Liver (tissue), 9 donors: ENCODE data around the gene SERP2. TPM values are rescaled to one million over a fixed set of nuclear protein-coding genes. Genes with fewer than 3 reads are reported as not detected.

ENCODE experiments used
- DNase-seq: peaks from one replicate; pipeline ENCODE4 v3.0.0-alpha.2; 2017; ENCODE audit warnings: low spot score
- H3K27ac ChIP-seq, 2 donors: one replicate each; pipeline ENCODE4 v1.7.0; 2013; ENCODE audit warnings: inconsistent platforms in 2 of 2, low read length in 2 of 2, control low read depth in 1 of 2, low read depth in 1 of 2, mild to moderate bottlenecking in 1 of 2
- H3K27me3 ChIP-seq, 4 donors: one replicate each; pipeline versions ENCODE4 v1.6.1 to v1.7.0; 2013; ENCODE audit warnings: low read length in 3 of 4, inconsistent platforms in 1 of 4, mild to moderate bottlenecking in 1 of 4, moderate library complexity in 1 of 4; ENCODE audit not compliant: control insufficient read depth in 4 of 4, insufficient read depth in 4 of 4
- H3K36me3 ChIP-seq, 4 donors: one replicate each; pipeline versions ENCODE4 v1.6.1 to v1.7.0; 2013; ENCODE audit warnings: low read length in 3 of 4, mild to moderate bottlenecking in 3 of 4, low read depth in 1 of 4, moderate library complexity in 1 of 4; ENCODE audit not compliant: control insufficient read depth in 4 of 4, insufficient read depth in 3 of 4
- H3K4me1 ChIP-seq, 4 donors: one replicate each; pipeline versions ENCODE4 v1.6.1 to v1.7.0; 2013; ENCODE audit warnings: low read length in 3 of 4, mild to moderate bottlenecking in 3 of 4, moderate library complexity in 1 of 4; ENCODE audit not compliant: control insufficient read depth in 4 of 4, insufficient read depth in 4 of 4
- H3K4me3 ChIP-seq, 3 donors: one replicate each; pipeline versions ENCODE4 v1.6.1 to v1.7.0; 2013; ENCODE audit warnings: low read length in 3 of 3, control low read depth in 1 of 3, low read depth in 1 of 3, mild to moderate bottlenecking in 1 of 3
- H3K9ac ChIP-seq, 2 donors: one replicate each; pipeline ENCODE4 v1.7.0; 2013; ENCODE audit warnings: low read length in 2 of 2, mild to moderate bottlenecking in 2 of 2, moderate library complexity in 2 of 2, control low read depth in 1 of 2, low read depth in 1 of 2
- H3K9me3 ChIP-seq, 4 donors: one replicate each; pipeline versions ENCODE4 v1.6.1 to v1.7.0; 2013; ENCODE audit warnings: low read length in 3 of 4; ENCODE audit not compliant: control insufficient read depth in 4 of 4
- FOXA1 ChIP-seq: IDR thresholded peaks from 2 replicates; pipeline ENCODE4 v1.6.1; 2016; ENCODE audit warnings: antibody characterized with exemption
- HNF4A ChIP-seq, 2 donors: conservative IDR thresholded peaks; 2 replicates each; pipeline ENCODE4 v1.6.1; 2016; ENCODE audit warnings: antibody characterized with exemption in 2 of 2, mild to moderate bottlenecking in 2 of 2
- HNF4G ChIP-seq: IDR thresholded peaks from 2 replicates; pipeline ENCODE4 v1.6.1; 2016; ENCODE audit warnings: antibody characterized with exemption
- JUND ChIP-seq, 2 donors: IDR thresholded peaks; 2 replicates each; pipeline ENCODE4 v1.6.1; 2016; ENCODE audit warnings: antibody characterized with exemption in 2 of 2
- NR2F2 ChIP-seq: IDR thresholded peaks from 2 replicates; pipeline ENCODE4 v1.6.1; 2016; ENCODE audit warnings: antibody characterized with exemption
- RAD21 ChIP-seq, 2 donors: IDR thresholded peaks; 2 replicates each; pipeline ENCODE4 v1.6.1; 2016; ENCODE audit warnings: antibody characterized with exemption in 2 of 2, mild to moderate bottlenecking in 2 of 2
- RXRA ChIP-seq, 2 donors: IDR thresholded peaks; 2 replicates each; pipeline ENCODE4 v1.6.1; 2017 to 2018; ENCODE audit warnings: antibody characterized with exemption in 2 of 2, mild to moderate bottlenecking in 1 of 2
- SP1 ChIP-seq: IDR thresholded peaks from 2 replicates; pipeline ENCODE4 v1.6.1; 2018; ENCODE audit warnings: antibody characterized with exemption, mild to moderate bottlenecking
- TAF1 ChIP-seq: conservative IDR thresholded peaks from 2 replicates; pipeline ENCODE4 v1.6.1; 2016; ENCODE audit warnings: antibody characterized with exemption, mild to moderate bottlenecking
- WGBS: extraction: QIAGEN DNeasy Blood & Tissue Kit; methylation state at CpG from one replicate; pipeline ENCODE4 v1.1.7; 2013; 5-methylcytosine and 5-hydroxymethylcytosine counted together
- polyA plus RNA-seq, 2 donors: library from polyadenylated mRNA; stranded (reverse) in 1 of 2; unstranded in 1 of 2; fragments of 200-250 nt in 1 of 2; fragments of >200 nt in 1 of 2; fragmentation: Nextera tagmentation in 1 of 2; extraction: Ambion mirVana in 1 of 2; gene quantifications; one replicate each; pipeline versions ENCODE4 v1.2.1 to v1.2.3, GENCODE V29; 2013 to 2015
- total RNA-seq, 2 donors: library from RNA; depleted of rRNA; stranded (reverse); fragments of >200 nt; gene quantifications; one replicate each; pipeline ENCODE4 v1.2.3, GENCODE V29; 2014
- TF ChIP-seq, protein P1 (sequence below): IDR thresholded peaks from 2 replicates; pipeline ENCODE4 v1.6.1; 2016; ENCODE audit warnings: antibody characterized with exemption, mild to moderate bottlenecking
- TF ChIP-seq, protein P2 (sequence below): fragments of 150-350 bp; IDR thresholded peaks from 2 replicates; pipeline ENCODE4 v1.5.1; 2017; ENCODE audit warnings: improper control_type of control experiment, low read depth, low read length; ENCODE audit not compliant: missing input control
- TF ChIP-seq, protein P3 (sequence below): IDR thresholded peaks from 2 replicates; pipeline ENCODE4 v1.6.1; 2016; ENCODE audit warnings: antibody characterized with exemption
- TF ChIP-seq, protein P4 (sequence below): IDR thresholded peaks from 2 replicates; pipeline ENCODE4 v1.6.1; 2016; ENCODE audit warnings: antibody characterized with exemption
- TF ChIP-seq, protein P5 (sequence below): IDR thresholded peaks from 2 replicates; pipeline ENCODE4 v1.6.1; 2016; ENCODE audit warnings: antibody characterized with exemption
- donor health status: healthy.
- donor health status: healthy.
- donor health status: healthy.
- donor health status: healthy.
- donor health status: healthy.

Gene SERP2
- total and polyA plus RNA-seq, 4 donors, result 2.0 to 4.6 (median 3.6) TPM

DNA sequence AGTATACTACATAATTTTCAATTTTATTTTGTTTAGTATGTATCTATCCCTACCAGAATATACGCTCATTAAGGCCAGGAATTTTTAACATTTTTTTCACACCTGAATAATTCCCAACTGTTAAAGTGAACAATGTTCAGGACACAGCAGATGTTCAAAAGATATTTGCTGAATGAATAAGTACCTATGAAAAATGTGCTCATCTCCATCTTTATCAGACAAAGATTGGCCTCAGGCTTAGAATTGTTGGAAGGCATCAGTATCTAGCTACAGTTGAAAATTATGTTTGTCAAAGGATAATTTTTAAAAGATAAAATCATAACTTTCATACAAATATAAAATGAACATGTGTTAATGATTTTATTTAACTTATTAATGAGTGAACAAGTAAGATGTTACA, 30.9 kb upstream of the SERP2 start:
- no peak overlapping the region for H3K4me3 ChIP-seq
- no peak overlapping the region for H3K27ac ChIP-seq
- no peak for DNase-seq
- H3K4me1 ChIP-seq, result no peaks in the 10 kb centered on the region
- H3K27me3 ChIP-seq, result no peaks in the 10 kb centered on the region
- no peaks in the 10 kb centered on the region for H3K9me3 ChIP-seq
- no peaks in the 10 kb centered on the region for H3K36me3 ChIP-seq
- TF ChIP-seq, protein P1, sequence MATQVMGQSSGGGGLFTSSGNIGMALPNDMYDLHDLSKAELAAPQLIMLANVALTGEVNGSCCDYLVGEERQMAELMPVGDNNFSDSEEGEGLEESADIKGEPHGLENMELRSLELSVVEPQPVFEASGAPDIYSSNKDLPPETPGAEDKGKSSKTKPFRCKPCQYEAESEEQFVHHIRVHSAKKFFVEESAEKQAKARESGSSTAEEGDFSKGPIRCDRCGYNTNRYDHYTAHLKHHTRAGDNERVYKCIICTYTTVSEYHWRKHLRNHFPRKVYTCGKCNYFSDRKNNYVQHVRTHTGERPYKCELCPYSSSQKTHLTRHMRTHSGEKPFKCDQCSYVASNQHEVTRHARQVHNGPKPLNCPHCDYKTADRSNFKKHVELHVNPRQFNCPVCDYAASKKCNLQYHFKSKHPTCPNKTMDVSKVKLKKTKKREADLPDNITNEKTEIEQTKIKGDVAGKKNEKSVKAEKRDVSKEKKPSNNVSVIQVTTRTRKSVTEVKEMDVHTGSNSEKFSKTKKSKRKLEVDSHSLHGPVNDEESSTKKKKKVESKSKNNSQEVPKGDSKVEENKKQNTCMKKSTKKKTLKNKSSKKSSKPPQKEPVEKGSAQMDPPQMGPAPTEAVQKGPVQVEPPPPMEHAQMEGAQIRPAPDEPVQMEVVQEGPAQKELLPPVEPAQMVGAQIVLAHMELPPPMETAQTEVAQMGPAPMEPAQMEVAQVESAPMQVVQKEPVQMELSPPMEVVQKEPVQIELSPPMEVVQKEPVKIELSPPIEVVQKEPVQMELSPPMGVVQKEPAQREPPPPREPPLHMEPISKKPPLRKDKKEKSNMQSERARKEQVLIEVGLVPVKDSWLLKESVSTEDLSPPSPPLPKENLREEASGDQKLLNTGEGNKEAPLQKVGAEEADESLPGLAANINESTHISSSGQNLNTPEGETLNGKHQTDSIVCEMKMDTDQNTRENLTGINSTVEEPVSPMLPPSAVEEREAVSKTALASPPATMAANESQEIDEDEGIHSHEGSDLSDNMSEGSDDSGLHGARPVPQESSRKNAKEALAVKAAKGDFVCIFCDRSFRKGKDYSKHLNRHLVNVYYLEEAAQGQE, result no peak
- no peak for TF ChIP-seq NR2F2
- no peak for TF ChIP-seq RXRA (IDR thresholded peaks at IDR 0.05)
- TF ChIP-seq HNF4G, result no peak
- TF ChIP-seq RAD21 (IDR thresholded peaks at IDR 0.05), result no peak
- TF ChIP-seq JUND (IDR thresholded peaks at IDR 0.05), result no peak
- no peak for TF ChIP-seq TAF1
- TF ChIP-seq, protein P2, sequence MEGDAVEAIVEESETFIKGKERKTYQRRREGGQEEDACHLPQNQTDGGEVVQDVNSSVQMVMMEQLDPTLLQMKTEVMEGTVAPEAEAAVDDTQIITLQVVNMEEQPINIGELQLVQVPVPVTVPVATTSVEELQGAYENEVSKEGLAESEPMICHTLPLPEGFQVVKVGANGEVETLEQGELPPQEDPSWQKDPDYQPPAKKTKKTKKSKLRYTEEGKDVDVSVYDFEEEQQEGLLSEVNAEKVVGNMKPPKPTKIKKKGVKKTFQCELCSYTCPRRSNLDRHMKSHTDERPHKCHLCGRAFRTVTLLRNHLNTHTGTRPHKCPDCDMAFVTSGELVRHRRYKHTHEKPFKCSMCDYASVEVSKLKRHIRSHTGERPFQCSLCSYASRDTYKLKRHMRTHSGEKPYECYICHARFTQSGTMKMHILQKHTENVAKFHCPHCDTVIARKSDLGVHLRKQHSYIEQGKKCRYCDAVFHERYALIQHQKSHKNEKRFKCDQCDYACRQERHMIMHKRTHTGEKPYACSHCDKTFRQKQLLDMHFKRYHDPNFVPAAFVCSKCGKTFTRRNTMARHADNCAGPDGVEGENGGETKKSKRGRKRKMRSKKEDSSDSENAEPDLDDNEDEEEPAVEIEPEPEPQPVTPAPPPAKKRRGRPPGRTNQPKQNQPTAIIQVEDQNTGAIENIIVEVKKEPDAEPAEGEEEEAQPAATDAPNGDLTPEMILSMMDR, result no peak
- TF ChIP-seq, protein P3, sequence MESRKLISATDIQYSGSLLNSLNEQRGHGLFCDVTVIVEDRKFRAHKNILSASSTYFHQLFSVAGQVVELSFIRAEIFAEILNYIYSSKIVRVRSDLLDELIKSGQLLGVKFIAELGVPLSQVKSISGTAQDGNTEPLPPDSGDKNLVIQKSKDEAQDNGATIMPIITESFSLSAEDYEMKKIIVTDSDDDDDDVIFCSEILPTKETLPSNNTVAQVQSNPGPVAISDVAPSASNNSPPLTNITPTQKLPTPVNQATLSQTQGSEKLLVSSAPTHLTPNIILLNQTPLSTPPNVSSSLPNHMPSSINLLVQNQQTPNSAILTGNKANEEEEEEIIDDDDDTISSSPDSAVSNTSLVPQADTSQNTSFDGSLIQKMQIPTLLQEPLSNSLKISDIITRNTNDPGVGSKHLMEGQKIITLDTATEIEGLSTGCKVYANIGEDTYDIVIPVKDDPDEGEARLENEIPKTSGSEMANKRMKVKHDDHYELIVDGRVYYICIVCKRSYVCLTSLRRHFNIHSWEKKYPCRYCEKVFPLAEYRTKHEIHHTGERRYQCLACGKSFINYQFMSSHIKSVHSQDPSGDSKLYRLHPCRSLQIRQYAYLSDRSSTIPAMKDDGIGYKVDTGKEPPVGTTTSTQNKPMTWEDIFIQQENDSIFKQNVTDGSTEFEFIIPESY, result no peak
- TF ChIP-seq, protein P4, sequence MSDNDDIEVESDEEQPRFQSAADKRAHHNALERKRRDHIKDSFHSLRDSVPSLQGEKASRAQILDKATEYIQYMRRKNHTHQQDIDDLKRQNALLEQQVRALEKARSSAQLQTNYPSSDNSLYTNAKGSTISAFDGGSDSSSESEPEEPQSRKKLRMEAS, result no peak
- TF ChIP-seq FOXA1, result no peak
- TF ChIP-seq, protein P5, sequence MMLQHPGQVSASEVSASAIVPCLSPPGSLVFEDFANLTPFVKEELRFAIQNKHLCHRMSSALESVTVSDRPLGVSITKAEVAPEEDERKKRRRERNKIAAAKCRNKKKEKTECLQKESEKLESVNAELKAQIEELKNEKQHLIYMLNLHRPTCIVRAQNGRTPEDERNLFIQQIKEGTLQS, result no peak
- 96% methylated on average over 1 of the region's 1 CpG for WGBS
- no peak overlapping the region for H3K9ac ChIP-seq

DNA sequence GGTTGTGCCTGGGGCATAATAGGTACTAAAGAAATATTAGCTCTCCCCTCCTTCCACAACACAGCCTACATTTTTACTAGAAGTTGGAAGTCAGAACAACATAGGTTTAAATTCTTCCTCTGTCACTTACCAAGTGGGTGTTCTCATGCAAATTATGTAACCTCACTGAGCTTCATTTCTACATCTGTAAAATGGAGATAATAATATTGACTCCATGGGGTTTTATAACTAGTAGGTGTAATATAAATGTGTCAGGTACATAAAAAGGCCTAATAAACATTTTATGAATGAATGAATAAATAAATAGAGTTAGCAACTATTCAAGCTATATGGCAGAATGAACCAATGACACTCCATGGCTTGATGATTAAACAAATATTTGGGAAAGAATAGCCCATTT, 27.1 kb upstream of the SERP2 start:
- Histone ChIP-seq H3K27ac (no peak overlapping the region), H3K4me1 (peaks cover 0 to 6% (median 0%) of the 10 kb centered on the region in 4 donors), H3K9me3 (no peaks in the 10 kb centered on the region), H3K27me3 (no peaks in the 10 kb centered on the region), H3K9ac (no peak overlapping the region), H3K36me3 (no peaks in the 10 kb centered on the region), H3K4me3 (no peak overlapping the region)
- no peak for DNase-seq
- TF ChIP-seq HNF4A (conservative IDR thresholded peaks at IDR 0.05) (no peak), JUND (IDR thresholded peaks at IDR 0.05) (no peak), SP1 (no peak)
